HFFc6 (cell line): ENCODE data around the gene RGS12. TPM values are rescaled to one million over a fixed set of nuclear protein-coding genes. Genes with fewer than 3 reads are reported as not detected.

Experiments used
- DNase-seq: peaks from one replicate; pipeline ENCODE4 v3.0.0-alpha.2; 2018
- H3K27ac Mint-ChIP-seq: 2 replicates; pipeline ENCODE4 v1.8.0; 2020; ENCODE audit warnings: mild to moderate bottlenecking, mixed read lengths
- H3K27me3 Mint-ChIP-seq: 2 replicates; pipeline ENCODE4 v1.8.0; 2021; ENCODE audit warnings: mild to moderate bottlenecking, moderate library complexity, mixed read lengths; ENCODE audit not compliant: insufficient read depth
- H3K36me3 Mint-ChIP-seq: 2 replicates; pipeline ENCODE4 v1.8.0; 2021; ENCODE audit warnings: low read depth, mixed read lengths
- H3K4me1 Mint-ChIP-seq: 2 replicates; pipeline ENCODE4 v1.8.0; 2020; ENCODE audit warnings: low read depth, mixed read lengths
- H3K4me3 Mint-ChIP-seq: 2 replicates; pipeline ENCODE4 v1.8.0; 2020; ENCODE audit warnings: mild to moderate bottlenecking, moderate library complexity, mixed read lengths
- H3K9me3 Mint-ChIP-seq: 2 replicates; pipeline ENCODE4 v1.8.0; 2020; ENCODE audit warnings: mild to moderate bottlenecking, mixed read lengths
- total RNA-seq, 6 experiments: library from RNA; stranded (reverse); fragmentation: NEBNext Ultra II Directional; extraction: Animal tissue kit (Norgen Biotek cat#: 25700); gene quantifications; 2 replicates in 1 of 6; 3 replicates in 5 of 6; pipeline ENCODE4 v1.2.3, GENCODE V29; 2021
- TF ChIP-seq, protein P1 (sequence below): fragments of 200-600 bp; sonication (generic); IDR thresholded peaks from 2 replicates; pipeline ENCODE4 v1.5.0; 2021; ENCODE audit warnings: antibody characterized with exemption, mild to moderate bottlenecking

The RGS12 gene
- total RNA-seq, 6 experiments from 2014 or later: 8.5 to 15.2 (median 12.1) TPM

DNA sequence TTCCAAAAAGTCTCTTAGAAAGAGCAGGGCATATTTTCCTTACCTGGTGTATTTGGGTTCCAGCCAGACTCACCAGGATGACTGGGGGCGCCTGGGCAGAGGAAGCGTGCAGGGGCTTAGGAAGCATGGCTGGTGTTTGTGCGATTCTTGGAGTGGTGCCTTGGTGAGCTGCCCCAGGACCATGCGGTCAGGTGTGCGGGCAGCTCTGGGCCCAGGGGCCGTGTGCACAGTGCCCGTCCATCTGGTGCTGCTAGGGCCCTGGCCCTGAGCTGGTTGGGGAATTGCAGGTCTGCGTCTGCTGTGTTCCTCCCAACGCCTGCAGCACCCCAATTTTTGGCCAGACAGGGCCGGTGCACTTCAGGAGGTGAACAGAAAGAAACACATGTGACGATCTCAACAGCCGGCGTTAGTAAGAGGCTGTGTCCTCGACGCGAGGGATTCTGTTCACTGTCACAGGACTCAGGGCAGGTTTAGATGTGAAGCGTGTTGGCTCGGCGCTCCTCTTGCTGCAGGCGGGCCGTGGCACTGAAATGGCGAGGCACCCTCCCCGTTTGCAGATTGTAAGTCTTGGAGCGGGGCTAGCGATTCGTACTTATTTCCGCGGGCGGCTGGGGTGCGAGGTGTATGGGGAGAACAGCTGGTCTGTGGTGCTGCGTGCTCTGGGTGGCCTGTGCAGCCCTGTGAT lies 15.2 kb downstream of the RGS12 start:
- DNase-seq: no peak
- Mint-ChIP-seq H3K9me3 (no peaks in the 10 kb centered on the region), H3K27me3 (no peaks in the 10 kb centered on the region; the same call in 1 of the 2 replicates), H3K4me3 (no peak overlapping the region), H3K4me1 (peaks cover 21% of the 10 kb centered on the region), H3K36me3 (no peaks in the 10 kb centered on the region), H3K27ac (no peak overlapping the region)
- TF ChIP-seq, protein P1, sequence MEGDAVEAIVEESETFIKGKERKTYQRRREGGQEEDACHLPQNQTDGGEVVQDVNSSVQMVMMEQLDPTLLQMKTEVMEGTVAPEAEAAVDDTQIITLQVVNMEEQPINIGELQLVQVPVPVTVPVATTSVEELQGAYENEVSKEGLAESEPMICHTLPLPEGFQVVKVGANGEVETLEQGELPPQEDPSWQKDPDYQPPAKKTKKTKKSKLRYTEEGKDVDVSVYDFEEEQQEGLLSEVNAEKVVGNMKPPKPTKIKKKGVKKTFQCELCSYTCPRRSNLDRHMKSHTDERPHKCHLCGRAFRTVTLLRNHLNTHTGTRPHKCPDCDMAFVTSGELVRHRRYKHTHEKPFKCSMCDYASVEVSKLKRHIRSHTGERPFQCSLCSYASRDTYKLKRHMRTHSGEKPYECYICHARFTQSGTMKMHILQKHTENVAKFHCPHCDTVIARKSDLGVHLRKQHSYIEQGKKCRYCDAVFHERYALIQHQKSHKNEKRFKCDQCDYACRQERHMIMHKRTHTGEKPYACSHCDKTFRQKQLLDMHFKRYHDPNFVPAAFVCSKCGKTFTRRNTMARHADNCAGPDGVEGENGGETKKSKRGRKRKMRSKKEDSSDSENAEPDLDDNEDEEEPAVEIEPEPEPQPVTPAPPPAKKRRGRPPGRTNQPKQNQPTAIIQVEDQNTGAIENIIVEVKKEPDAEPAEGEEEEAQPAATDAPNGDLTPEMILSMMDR: no peak

DNA sequence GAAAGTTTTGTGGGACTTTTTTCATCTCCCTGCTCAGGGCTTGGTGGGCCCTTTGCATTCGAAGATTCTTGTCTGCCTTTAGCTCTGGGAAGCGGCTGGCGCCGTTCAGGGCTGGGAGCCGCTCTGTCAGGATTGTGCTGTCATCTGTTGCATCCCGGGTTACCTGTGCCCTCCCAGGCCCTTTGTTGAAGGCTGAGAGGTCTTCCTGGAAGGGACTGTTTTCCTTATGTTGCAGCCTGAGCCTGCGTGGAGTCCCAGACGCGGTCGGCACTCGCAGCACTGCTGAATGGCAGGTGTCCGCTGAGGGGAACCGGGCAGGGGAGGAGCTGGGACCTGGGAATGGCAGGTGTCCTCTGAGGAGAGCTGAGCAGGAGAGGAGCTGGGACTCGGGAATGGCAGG lies 15.9 kb downstream of the RGS12 start:
- no peaks in the 10 kb centered on the region for H3K36me3 Mint-ChIP-seq
- no peaks in the 10 kb centered on the region; the same call in 1 of the 2 replicates for H3K27me3 Mint-ChIP-seq
- H3K4me3 Mint-ChIP-seq: no peak overlapping the region
- H3K9me3 Mint-ChIP-seq: no peaks in the 10 kb centered on the region
- H3K4me1 Mint-ChIP-seq: peaks cover 21% of the 10 kb centered on the region
- H3K27ac Mint-ChIP-seq: no peak overlapping the region
- TF ChIP-seq, protein P1: no peak
- no peak for DNase-seq

DNA sequence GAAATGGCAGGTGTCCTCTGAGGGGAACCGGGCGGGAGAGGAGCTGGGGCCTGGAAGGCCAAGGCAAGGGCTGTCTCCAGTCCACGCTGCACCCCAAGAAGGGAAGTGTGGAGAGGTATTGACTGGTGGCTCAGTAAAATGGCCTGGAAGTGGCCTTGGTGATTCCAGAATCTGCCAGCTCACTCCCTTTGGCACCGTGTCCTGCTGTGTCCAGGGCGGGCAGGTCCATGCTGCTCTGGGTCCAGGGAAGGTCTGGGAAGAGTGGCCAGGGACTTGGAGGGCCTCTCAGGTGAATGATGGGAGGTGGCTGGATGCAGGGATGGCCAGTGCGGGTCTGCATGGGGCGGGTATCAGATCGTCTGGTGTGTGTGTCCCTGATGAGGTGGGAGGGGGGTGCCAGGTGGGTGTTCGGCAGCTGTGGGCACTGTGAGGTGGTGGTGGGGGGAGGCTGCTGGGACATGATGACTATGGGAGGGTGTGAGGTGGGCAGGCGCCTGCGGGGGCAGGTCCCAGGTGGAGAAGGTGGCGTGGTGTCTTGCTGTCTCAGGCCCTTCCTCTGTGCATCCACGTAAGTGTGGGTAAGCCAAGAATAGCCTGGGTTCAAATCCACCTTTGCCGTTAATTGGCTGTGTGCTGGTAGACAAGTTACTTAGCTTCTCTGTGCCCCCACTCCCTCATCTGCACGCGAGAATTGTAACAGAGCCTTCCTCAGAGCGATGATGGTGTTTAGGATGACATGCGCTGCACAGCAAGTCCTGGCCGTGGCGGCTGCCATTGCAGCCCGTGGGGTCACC lies 17.7 kb downstream of the RGS12 start:
- H3K27ac Mint-ChIP-seq: no peak overlapping the region
- TF ChIP-seq, protein P1: no peak
- H3K27me3 Mint-ChIP-seq: no peaks in the 10 kb centered on the region; the same call in 1 of the 2 replicates
- DNase-seq: no peak
- H3K9me3 Mint-ChIP-seq: no peaks in the 10 kb centered on the region
- H3K36me3 Mint-ChIP-seq: no peaks in the 10 kb centered on the region; the same call in 1 of the 2 replicates
- H3K4me1 Mint-ChIP-seq: peaks cover 8% of the 10 kb centered on the region
- no peak overlapping the region for H3K4me3 Mint-ChIP-seq

DNA sequence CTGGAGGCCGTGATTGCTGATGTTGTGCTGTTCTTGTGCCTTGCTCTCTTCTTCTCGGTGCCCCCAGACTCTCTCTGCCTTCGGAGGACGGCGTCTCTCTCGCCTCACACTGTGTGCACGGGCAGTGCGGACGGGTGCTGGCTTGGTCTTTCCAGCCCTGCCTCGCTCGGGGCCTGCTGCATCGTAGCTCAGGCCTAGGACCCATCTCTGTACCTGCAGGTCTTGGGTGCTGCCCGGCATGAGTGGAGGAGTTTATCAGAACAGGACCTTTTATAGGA lies 18.2 kb downstream of the RGS12 start:
- Mint-ChIP-seq H3K27me3 (no peaks in the 10 kb centered on the region; the same call in 1 of the 2 replicates), H3K4me3 (no peak overlapping the region), H3K9me3 (no peaks in the 10 kb centered on the region), H3K36me3 (peaks cover 1% of the 10 kb centered on the region), H3K27ac (no peak overlapping the region), H3K4me1 (peaks cover 3% of the 10 kb centered on the region)
- TF ChIP-seq, protein P1: no peak
- no peak for DNase-seq

DNA sequence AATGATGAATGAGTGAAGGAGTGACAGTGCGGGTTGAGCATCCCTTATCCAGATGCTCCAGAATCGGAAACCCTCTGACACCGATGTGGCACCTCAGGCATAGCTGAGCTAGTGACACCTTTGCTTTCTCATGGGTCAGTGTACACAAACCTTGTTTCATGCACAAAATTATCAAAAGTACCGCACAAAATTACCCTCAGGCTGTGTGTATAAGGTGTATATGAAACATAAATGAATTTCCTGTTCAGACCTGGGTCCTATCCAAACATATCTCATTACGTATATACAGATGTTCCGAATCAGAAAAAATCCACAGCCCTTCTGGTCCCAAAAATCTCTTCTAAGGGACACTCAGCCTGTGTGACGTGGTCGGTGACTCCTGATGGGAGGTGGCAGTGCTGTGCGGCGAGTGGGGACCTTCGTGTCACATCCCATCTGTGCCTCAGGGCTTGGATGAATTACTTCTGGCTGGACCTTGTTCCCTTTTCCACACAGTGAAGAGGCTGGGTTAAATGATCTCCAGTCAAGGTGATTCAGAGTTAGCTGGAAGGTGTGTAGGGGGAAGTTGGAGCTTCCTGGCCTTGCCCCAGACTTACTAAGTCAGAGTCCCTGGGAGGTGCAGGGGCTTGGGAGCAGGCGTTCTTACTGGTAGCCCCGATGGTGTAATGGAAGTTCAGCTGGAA lies 18.8 kb downstream of the RGS12 start:
- Mint-ChIP-seq H3K9me3 (no peaks in the 10 kb centered on the region), H3K4me1 (no peaks in the 10 kb centered on the region), H3K27ac (no peak overlapping the region), H3K36me3 (peaks cover 7% of the 10 kb centered on the region), H3K4me3 (no peak overlapping the region), H3K27me3 (no peaks in the 10 kb centered on the region; the same call in 1 of the 2 replicates)
- no peak for DNase-seq
- TF ChIP-seq, protein P1: no peak
